ENCODE measurements around the gene SNTB2.

Gene SNTB2

GRCh38 chr16:69346683-69347082 is 159.7 kb downstream of the SNTB2 start:
- WGBS: 91% methylated on average over 5 of the region's 6 CpGs
- Histone ChIP-seq H3K9ac (ENCODE audit: low read depth, low read length) (no peak overlapping the region), H3K36me3 (ENCODE audit: insufficient read depth, low read length) (peaks cover 33% of the 10 kb centered on the region), H3K4me1 (ENCODE audit: insufficient read depth, low read length) (no peaks in the 10 kb centered on the region), H3K9me3 (ENCODE audit: insufficient read depth, low read depth, low read length) (no peaks in the 10 kb centered on the region), H3K27me3 (ENCODE audit: insufficient read depth, low read length) (no peaks in the 10 kb centered on the region), H3K4me3 (ENCODE audit: low read length) (no peak overlapping the region), H3K27ac (ENCODE audit: low read depth, low read length) (no peak overlapping the region)

- no peak overlapping the region for H3K9ac ChIP-seq (ENCODE audit: low read depth, low read length)
- H3K4me3 ChIP-seq (ENCODE audit: low read length): no peak overlapping the region
- no peaks in the 10 kb centered on the region for H3K9me3 ChIP-seq (ENCODE audit: insufficient read depth, low read depth, low read length)
- H3K4me1 ChIP-seq (ENCODE audit: insufficient read depth, low read length): no peaks in the 10 kb centered on the region
- no peaks in the 10 kb centered on the region for H3K27me3 ChIP-seq (ENCODE audit: insufficient read depth, low read length)
- no peak overlapping the region for H3K27ac ChIP-seq (ENCODE audit: low read depth, low read length)
- H3K36me3 ChIP-seq (ENCODE audit: insufficient read depth, low read length): peaks cover 17% of the 10 kb centered on the region
- 99% methylated on average over 6 of the region's 6 CpGs for WGBS
Measured at GRCh38 chr16:69348222-69348621, 161.3 kb downstream of the SNTB2 start.

GRCh38 chr16:69349536-69349935 is 162.6 kb downstream of the SNTB2 start:
- Histone ChIP-seq H3K27ac (ENCODE audit: low read depth, low read length) (no peak overlapping the region), H3K4me3 (ENCODE audit: low read length) (no peak overlapping the region), H3K9me3 (ENCODE audit: insufficient read depth, low read depth, low read length) (no peaks in the 10 kb centered on the region), H3K9ac (ENCODE audit: low read depth, low read length) (no peak overlapping the region), H3K36me3 (ENCODE audit: insufficient read depth, low read length) (peaks cover 5% of the 10 kb centered on the region; the same call in 1 of the 2 replicates), H3K4me1 (ENCODE audit: insufficient read depth, low read length) (no peaks in the 10 kb centered on the region), H3K27me3 (ENCODE audit: insufficient read depth, low read length) (no peaks in the 10 kb centered on the region)
- WGBS: 94% methylated on average over 10 of the region's 10 CpGs

- Histone ChIP-seq H3K4me3 (ENCODE audit: low read length) (no peak overlapping the region), H3K27ac (ENCODE audit: low read depth, low read length) (no peak overlapping the region), H3K9ac (ENCODE audit: low read depth, low read length) (no peak overlapping the region), H3K9me3 (ENCODE audit: insufficient read depth, low read depth, low read length) (no peaks in the 10 kb centered on the region), H3K36me3 (ENCODE audit: insufficient read depth, low read length) (peaks cover 11% of the 10 kb centered on the region), H3K27me3 (ENCODE audit: insufficient read depth, low read length) (no peaks in the 10 kb centered on the region), H3K4me1 (ENCODE audit: insufficient read depth, low read length) (no peaks in the 10 kb centered on the region)
- WGBS: 95% methylated on average over 5 of the region's 6 CpGs
Measured at GRCh38 chr16:69350536-69351133, 163.7 kb downstream of the SNTB2 start.

GRCh38 chr16:69351309-69352027 is 164.5 kb downstream of the SNTB2 start, which contains the start of gene TMED6:
Gene TMED6, minus strand, starts transcription at chr16:69351786. Its CDS starts 33 bp downstream, at chr16:69351753.
- Histone ChIP-seq H3K27me3 (ENCODE audit: insufficient read depth, low read length) (no peaks in the 10 kb centered on the region), H3K4me1 (ENCODE audit: insufficient read depth, low read length) (no peaks in the 10 kb centered on the region), H3K9me3 (ENCODE audit: insufficient read depth, low read depth, low read length) (no peaks in the 10 kb centered on the region), H3K9ac (ENCODE audit: low read depth, low read length) (no peak within 1 kb of the TSS), H3K4me3 (ENCODE audit: low read length) (no peak within 1 kb of the TSS), H3K36me3 (ENCODE audit: insufficient read depth, low read length) (peaks cover 16% of the 10 kb centered on the region), H3K27ac (ENCODE audit: low read depth, low read length) (no peak within 1 kb of the TSS)
- WGBS: 92% methylated on average over 12 of the region's 12 CpGs

Measured in HUES64 (cell line).